Bronchial epithelial cell (primary cell): Measurements from ENCODE around the gene NAT9. TPM values are rescaled to one million over a fixed set of nuclear protein-coding genes. Genes with fewer than 3 reads are reported as not detected.

Experiments used
- DNase-seq: peaks from one replicate; pipeline ENCODE4 v3.0.0-alpha.2; 2010; ENCODE audit warnings: low read depth
- FAIRE-seq: peaks from 2 replicates; lab custom pipeline; 2011; peaks lifted over from hg19 to GRCh38; lab: Jason Lieb, UNC
- H3K27me3 ChIP-seq: 2 replicates; pipeline ENCODE4 v1.5.1; 2011; ENCODE audit warnings: low read length; ENCODE audit not compliant: control insufficient read depth, insufficient read depth
- H3K36me3 ChIP-seq: 2 replicates; pipeline ENCODE4 v1.5.1; 2011; ENCODE audit warnings: low read length; ENCODE audit not compliant: control insufficient read depth, insufficient read depth
- H3K4me3 ChIP-seq: 2 replicates; pipeline ENCODE4 v1.5.1; 2011; ENCODE audit warnings: mild to moderate bottlenecking, low read depth, low read length, control low read depth
- total RNA-seq: library from RNA; depleted of rRNA; stranded (reverse); fragments of >200 nt; gene quantifications from 2 replicates; pipeline ENCODE4 v1.2.1, GENCODE V29; 2014
- TF ChIP-seq, protein P1 (sequence below): IDR thresholded peaks from 2 replicates; pipeline ENCODE4 v1.5.1; 2011; ENCODE audit warnings: mild to moderate bottlenecking, moderate library complexity, low read length, control low read depth, inconsistent platforms; ENCODE audit not compliant: insufficient read depth, severe bottlenecking

NAT9 gene
- total RNA-seq, 1 donor from 2014 or later, result 64.5 TPM

DNA sequence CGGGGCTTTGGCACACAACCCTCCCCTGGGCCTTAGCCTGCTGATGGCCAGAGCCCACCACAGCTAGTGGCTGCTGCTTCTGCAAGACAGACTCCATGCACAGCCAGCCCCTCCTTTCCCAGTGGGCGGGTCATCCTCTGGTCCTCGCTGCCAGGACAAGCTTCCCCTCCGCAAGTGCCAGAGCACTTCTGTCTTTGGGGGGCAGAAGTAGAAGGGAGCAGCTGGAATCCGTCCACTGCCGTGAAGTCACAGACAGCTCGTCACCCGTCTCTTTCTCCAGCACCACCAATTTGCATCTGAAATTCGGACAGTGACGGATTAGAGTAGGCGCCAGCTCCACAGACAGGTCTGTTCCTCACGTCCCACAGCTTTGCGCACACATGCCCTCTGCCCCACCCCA, 31.3 kb upstream of the NAT9 start:
- peaks cover 4% of the 10 kb centered on the region for H3K36me3 ChIP-seq
- TF ChIP-seq, protein P1, sequence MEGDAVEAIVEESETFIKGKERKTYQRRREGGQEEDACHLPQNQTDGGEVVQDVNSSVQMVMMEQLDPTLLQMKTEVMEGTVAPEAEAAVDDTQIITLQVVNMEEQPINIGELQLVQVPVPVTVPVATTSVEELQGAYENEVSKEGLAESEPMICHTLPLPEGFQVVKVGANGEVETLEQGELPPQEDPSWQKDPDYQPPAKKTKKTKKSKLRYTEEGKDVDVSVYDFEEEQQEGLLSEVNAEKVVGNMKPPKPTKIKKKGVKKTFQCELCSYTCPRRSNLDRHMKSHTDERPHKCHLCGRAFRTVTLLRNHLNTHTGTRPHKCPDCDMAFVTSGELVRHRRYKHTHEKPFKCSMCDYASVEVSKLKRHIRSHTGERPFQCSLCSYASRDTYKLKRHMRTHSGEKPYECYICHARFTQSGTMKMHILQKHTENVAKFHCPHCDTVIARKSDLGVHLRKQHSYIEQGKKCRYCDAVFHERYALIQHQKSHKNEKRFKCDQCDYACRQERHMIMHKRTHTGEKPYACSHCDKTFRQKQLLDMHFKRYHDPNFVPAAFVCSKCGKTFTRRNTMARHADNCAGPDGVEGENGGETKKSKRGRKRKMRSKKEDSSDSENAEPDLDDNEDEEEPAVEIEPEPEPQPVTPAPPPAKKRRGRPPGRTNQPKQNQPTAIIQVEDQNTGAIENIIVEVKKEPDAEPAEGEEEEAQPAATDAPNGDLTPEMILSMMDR, result no peak
- FAIRE-seq, result no peak

DNA sequence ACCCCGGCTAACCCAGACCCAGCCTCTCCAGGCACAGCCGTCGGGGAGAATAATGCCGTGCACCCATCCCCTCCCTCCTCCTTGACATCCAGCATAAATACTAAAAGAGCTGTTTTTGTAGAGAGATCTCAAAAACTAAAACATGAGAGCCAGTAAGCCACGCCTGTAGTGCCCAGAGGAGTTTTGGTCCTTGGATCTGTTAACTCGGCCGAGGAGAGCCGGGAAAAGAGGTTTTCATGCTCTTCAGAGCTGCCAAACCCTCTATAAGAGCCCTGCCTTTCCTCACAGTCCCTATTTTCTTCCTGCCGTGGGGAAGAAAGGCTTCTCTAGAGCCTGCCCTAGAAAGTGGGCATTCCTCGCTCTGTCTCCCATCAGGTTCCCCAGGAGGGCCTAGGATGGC, 30.2 kb upstream of the NAT9 start:
- DNase-seq (no peak), FAIRE-seq (no peak)
- TF ChIP-seq, protein P1, result no peak
- Histone ChIP-seq H3K27me3 (no peaks in the 10 kb centered on the region), H3K4me3 (no peak overlapping the region), H3K36me3 (peaks cover 5% of the 10 kb centered on the region)

More for the DNA sequence above, 31.3 kb upstream of the NAT9 start:
- no peak for DNase-seq
- no peak overlapping the region for H3K4me3 ChIP-seq
- no peaks in the 10 kb centered on the region for H3K27me3 ChIP-seq

DNA sequence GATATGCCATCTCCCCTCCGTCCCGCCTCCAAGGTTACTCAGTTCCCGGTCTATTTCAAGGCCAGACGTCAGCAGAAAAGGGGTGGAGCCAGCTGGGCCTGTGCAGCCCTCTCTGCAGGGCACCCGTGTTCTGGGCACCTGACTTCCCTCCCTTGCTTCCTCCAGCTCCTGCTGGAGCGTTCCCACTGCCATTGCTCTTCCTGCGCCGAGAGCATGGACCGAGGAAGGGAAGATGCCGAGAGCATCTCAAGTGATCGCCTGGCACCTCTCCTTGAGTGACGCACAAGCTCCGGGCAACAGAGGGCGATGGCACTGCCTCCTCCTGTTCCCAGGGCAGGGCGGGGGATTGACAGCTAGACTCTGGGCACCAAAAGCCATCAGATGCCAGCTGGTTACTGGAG, 29.4 kb upstream of the NAT9 start:
- H3K4me3 ChIP-seq, result no peak overlapping the region
- no peaks in the 10 kb centered on the region for H3K27me3 ChIP-seq
- no peak for DNase-seq
- peaks cover 5% of the 10 kb centered on the region for H3K36me3 ChIP-seq
- no peak for FAIRE-seq
- TF ChIP-seq, protein P1, result no peak

DNA sequence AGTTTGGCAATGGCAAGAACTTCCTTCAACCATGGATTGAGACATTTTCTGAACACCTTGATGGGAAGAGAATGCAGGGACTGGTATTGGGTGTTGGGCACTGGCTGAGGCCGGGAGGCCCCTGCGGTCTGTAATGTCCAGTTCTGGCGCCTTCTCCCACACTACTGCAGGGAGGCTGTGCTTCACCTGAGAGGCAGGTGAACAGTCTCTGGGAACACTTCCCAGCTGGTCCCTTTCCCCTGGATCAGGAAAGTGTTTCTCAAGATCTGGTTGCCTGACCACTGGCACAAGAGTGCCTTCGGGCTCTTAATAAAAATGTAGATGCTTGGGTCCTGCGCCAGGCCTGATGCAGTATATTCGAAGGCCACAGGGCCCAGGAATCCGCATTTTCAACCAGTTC, 28.5 kb upstream of the NAT9 start:
- H3K36me3 ChIP-seq, result peaks cover 5% of the 10 kb centered on the region
- TF ChIP-seq, protein P1, result no peak
- H3K27me3 ChIP-seq, result no peaks in the 10 kb centered on the region
- DNase-seq, result no peak
- no peak overlapping the region for H3K4me3 ChIP-seq
- FAIRE-seq, result no peak

DNA sequence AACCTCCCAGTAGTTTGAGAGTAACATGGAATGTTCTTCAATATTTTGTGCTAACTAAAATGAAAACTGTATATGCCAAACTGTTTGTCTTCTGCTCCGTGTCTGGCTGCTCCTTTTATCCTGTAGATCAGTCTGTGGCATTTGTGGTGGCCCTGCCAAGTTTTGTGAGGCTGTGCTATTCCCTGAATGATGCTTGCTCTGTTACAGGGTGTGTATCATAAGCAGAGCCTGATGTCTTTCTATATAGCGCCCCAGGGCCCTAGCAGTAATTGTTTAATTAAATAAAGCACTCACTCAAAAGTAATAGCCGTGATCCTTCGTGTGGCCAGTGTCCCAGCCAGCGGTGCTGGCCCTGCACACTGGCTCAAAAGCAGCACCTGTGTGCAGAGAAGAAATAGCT, 27.8 kb upstream of the NAT9 start:
- no peak for DNase-seq
- TF ChIP-seq, protein P1, result no peak
- no peak overlapping the region for H3K4me3 ChIP-seq
- no peak for FAIRE-seq
- H3K36me3 ChIP-seq, result peaks cover 5% of the 10 kb centered on the region
- no peaks in the 10 kb centered on the region for H3K27me3 ChIP-seq

DNA sequence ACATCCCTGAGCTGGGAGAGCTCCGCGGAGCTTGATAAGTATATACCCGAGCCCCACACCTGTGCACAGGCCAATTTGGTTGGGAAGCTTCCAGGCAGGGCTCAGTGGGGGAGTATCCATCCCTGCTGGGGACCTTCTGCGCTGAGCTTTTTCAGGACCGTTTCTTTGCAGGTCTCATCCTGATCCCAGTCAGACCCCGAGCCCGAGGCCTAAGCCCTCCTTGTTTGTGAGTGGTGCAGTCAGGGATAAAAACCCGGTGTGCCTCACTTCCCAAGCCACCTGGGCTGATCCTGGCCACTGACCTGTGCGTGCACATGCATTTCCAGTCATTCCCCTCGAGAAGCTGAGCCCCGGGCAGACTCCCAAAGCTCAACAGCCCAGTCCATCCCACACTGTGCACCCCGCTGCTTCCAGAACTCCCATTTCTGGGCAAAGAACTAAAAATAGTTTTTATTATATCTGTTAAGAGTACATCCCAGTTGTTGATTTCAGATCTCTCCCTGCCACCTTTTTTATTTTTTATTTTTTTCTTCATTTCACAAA, 27.3 kb upstream of the NAT9 start:
- TF ChIP-seq, protein P1, result no peak
- H3K4me3 ChIP-seq, result no peak overlapping the region
- FAIRE-seq (no peak), DNase-seq (no peak)
- peaks cover 7% of the 10 kb centered on the region for H3K36me3 ChIP-seq
- no peaks in the 10 kb centered on the region for H3K27me3 ChIP-seq
